ENCODE results near the gene TRIOBP.

GRCh38 chr22:37758694-37759093, 61.8 kb downstream of the TRIOBP start:
- TF ChIP-seq EZH2 (IDR thresholded peaks at IDR 0.05), result no peak
- no peak for TF ChIP-seq POLR2AphosphoS5 (IDR thresholded peaks at IDR 0.05; ENCODE audit: borderline replicate concordance, low read depth, low read length)

Data from SK-N-MC (cell line).